AG04449 (cell line): ENCODE data around the gene ST8SIA4.

Experiments
- CTCF ChIA-PET: fragments of 350-600 bp; formaldehyde crosslinking; extraction: SDS; loops from one replicate; lab custom pipeline; 2021; ENCODE audit warnings: antibody characterized with exemption; lab: Yijun Ruan, JAX
- POLR2A ChIA-PET: fragments of 400-600, 350-600 bp; formaldehyde crosslinking; extraction: SDS; loops from one replicate; lab custom pipeline; 2020; ENCODE audit warnings: antibody characterized with exemption, inconsistent platforms; lab: Yijun Ruan, JAX
- DNase-seq: peaks from one replicate; pipeline ENCODE4 v3.0.0-alpha.2; 2010; ENCODE audit warnings: low read depth, low spot score
- H3K4me3 ChIP-seq: 2 replicates; pipeline ENCODE4 v1.5.1; 2011; ENCODE audit warnings: low read depth, mild to moderate bottlenecking, control low read depth, low read length
- CTCF ChIP-seq: IDR thresholded peaks from one replicate; pipeline ENCODE4 v1.5.1; 2011; ENCODE audit warnings: mild to moderate bottlenecking, moderate library complexity, low read length, control low read depth, inconsistent platforms; ENCODE audit not compliant: insufficient read depth; ENCODE audit errors: missing control alignments

The ST8SIA4 gene

DNA sequence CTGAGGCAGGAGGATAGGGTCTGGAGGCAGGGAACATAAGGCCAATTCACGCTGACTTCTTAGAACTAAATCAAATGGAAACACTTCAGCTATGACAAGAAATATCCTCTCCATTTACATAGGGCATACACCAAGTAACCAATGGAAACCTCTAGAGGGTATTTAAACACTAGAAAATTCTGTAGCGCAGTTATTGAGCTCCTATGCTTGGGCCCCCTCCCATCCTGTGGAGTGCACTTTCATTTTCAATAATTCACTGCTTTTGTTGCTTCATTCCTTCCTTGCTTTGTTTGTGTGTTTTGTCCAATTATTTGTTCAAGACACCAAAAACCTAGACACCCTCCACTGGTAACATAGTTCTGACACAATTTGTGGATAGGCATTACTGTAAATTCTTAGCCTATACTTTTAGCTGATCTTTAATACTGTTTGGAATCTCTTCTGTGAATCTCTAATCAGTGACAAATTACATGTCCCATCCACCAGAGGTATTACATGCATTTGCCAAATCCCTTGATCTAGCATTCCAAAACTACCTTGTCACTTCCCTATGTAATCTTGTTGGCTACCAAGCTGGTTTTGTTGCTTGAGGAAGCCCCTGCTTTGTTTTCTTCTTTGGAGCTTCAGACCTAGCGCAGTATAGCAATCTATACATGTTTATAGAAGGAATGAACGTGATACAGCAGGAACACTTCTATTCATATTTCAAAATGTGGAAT lies 61.6 kb downstream of the ST8SIA4 start:
- H3K4me3 ChIP-seq = no peak overlapping the region
- no peak for TF ChIP-seq CTCF
- ChIA-PET CTCF (no interaction called here), POLR2A (no interaction called here)
- DNase-seq = no peak

DNA sequence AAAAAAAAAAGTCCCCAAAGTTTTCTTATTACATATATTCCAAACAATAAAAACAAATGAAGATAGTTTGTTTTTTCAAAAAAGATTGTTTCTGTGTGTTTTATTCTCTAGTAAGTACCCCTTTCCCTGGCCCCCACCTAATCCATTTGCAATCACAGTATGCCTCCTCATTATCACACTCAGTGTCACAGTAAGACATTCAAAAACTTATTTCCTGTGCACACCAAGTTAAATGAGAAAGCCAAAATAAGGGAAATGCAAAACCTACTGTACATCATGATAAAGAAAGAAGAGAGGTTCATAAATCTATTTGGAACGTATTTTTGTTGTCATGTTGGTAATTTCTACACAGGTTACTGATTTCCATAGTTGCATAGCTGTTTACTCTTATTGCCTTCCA lies 62.3 kb downstream of the ST8SIA4 start:
- no peak for DNase-seq
- no peak overlapping the region for H3K4me3 ChIP-seq
- ChIA-PET POLR2A (no interaction called here), CTCF (no interaction called here)
- no peak for TF ChIP-seq CTCF

- TF ChIP-seq CTCF = no peak
- no peak overlapping the region for H3K4me3 ChIP-seq
- CTCF ChIA-PET = no interaction called here
- POLR2A ChIA-PET = no interaction called here
- no peak for DNase-seq
Measured at GRCh38 chr5:100840370-100840769, 62.7 kb downstream of the ST8SIA4 start.

- CTCF ChIA-PET = no interaction called here
- TF ChIP-seq CTCF = no peak
- H3K4me3 ChIP-seq = no peak overlapping the region
- POLR2A ChIA-PET = no interaction called here
- DNase-seq = no peak
Measured at GRCh38 chr5:100838048-100838473, 65.0 kb downstream of the ST8SIA4 start.

DNA sequence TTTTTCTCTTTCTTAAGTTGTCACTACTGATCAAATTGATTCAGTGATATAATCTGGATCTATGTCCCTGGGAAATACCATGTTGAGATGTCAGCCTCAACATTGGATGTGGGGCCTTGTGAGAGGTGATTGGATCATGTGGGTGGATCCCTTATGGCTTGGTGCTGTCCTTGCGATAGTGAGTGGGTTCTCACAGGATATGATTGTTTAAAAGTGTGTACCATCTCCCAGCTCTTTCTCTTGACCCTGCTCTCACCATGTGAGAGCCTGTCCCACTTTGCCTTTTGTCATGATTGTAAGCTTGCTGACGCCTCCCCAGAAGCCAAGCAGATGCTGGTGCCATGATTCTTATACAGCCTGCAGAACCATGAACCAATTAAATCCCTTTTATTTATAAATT lies 68.6 kb downstream of the ST8SIA4 start:
- H3K4me3 ChIP-seq = no peak overlapping the region
- ChIA-PET POLR2A (no interaction called here), CTCF (no interaction called here)
- TF ChIP-seq CTCF = no peak
- DNase-seq = no peak

DNA sequence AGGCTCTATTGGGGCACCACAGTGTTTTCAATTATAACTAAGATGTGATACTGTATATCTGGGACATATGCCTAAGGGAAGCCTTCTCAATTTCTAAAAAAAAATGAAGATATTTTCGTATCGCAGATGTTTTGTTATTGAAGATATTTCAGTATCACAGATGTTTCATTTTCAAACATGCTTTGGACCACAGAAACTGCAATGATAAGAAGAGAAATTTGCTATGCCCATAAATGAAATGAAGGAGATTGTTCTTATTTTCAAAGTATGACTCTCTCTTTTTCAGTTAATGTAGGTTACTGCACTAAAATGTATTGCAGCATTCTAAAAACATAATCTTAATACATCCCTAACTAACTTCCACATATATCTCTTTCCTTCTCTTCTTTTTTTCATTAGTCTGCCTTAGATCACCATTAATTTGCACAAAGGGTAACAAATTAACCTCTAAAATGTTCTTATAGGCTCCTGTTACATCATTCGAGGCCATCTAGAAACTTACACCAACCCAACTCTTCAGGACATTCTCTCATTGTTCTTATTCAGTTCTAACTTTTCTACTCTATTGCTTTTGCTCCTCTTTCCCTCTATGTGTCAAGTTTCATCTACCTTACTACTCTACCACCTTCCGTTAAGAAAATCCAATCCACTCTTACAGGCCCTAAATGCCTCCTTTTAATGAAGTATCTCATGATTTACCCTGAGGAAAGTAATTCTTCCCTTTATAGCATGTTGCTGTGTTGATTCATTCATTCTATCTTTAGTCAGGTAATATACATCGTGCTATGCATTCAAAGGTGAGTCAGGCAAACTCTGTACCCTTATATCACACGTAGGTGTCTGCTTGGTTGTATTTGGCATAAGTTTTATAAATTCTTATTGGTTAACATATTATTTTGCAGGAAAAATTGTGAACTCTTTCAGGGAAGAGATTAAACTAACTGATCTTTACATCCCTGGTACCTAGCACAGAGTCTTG lies 70.5 kb downstream of the ST8SIA4 start:
- DNase-seq = no peak
- no peak overlapping the region for H3K4me3 ChIP-seq
- POLR2A ChIA-PET = no interaction called here
- CTCF ChIA-PET = no interaction called here
- no peak for TF ChIP-seq CTCF
